Esophagus squamous epithelium (tissue), 5 donors: ENCODE results near the gene SPATS2L. TPM values are rescaled to one million over a fixed set of nuclear protein-coding genes. Genes with fewer than 3 reads are reported as not detected.

Source experiments
- DNase-seq: peaks from one replicate; lab custom pipeline; 2025; lab: John Stamatoyannopoulos, UW
- H3K27ac ChIP-seq, 4 donors: fragments of 200-600 bp; sonication (generic); one replicate each; pipeline ENCODE4 v1.5.1; 2016 to 2019; ENCODE audit warnings: mild to moderate bottlenecking in 1 of 4
- H3K27me3 ChIP-seq, 4 donors: fragments of 200-600 bp; sonication (generic); 1 replicate in 3 of 4; 2 replicates in 1 of 4; pipeline versions ENCODE4 v1.5.1 to v1.6.0; 2017 to 2021; ENCODE audit warnings: antibody characterized with exemption in 1 of 4
- H3K36me3 ChIP-seq, 3 donors: fragments of 200-600 bp; sonication (generic); one replicate each; pipeline ENCODE4 v1.5.1; 2016 to 2019
- H3K4me1 ChIP-seq, 3 donors: fragments of 200-600 bp; sonication (generic); one replicate each; pipeline ENCODE4 v1.5.1; 2017 to 2019
- H3K4me3 ChIP-seq, 4 donors: fragments of 200-600 bp; sonication (generic); 1 replicate in 3 of 4; 2 replicates in 1 of 4; pipeline ENCODE4 v1.5.1; 2016 to 2019; ENCODE audit warnings: mild to moderate bottlenecking in 2 of 4, moderate library complexity in 1 of 4
- H3K9me3 ChIP-seq, 3 donors: fragments of 200-600 bp; sonication (generic); one replicate each; pipeline ENCODE4 v1.5.1; 2016 to 2019
- POLR2A ChIP-seq, 4 donors: fragments of 450-650 bp; IDR thresholded peaks; one replicate each; pipeline ENCODE4 v1.6.1; 2017; ENCODE audit warnings: antibody characterized with exemption in 4 of 4, mild to moderate bottlenecking in 4 of 4, moderate library complexity in 3 of 4
- WGBS, 2 donors: methylation state at CpG; one replicate each; pipeline ENCODE4 v1.1.5; 2018; 5-methylcytosine and 5-hydroxymethylcytosine counted together
- intact Hi-C: fragments of 100-400 bp; cut with DNase I; formaldehyde crosslinking; loops from one replicate; pipeline ENCODE4 v1.15.0; 2022
- total RNA-seq, 4 donors: library from RNA; depleted of rRNA; stranded (reverse); fragments of >200 nt; gene quantifications; one replicate each; pipeline ENCODE4 v1.1.0, GENCODE V29; 2016
- TF ChIP-seq, protein P1 (sequence below), 6 experiments: fragments of 450-650 bp in 4 of 6; fragments of 200-600 bp in 2 of 6; sonication (generic) in 2 of 6; IDR thresholded peaks; one replicate each; pipeline ENCODE4 v1.5.1; 2016 to 2019; ENCODE audit warnings: antibody characterized with exemption in 6 of 6, mild to moderate bottlenecking in 4 of 6, moderate library complexity in 4 of 6
- donor health status: DM: yes; HTN: yes; CAD: no.

Gene SPATS2L
- total RNA-seq, 4 donors from 2014 or later = 53.2 to 91.9 (median 68.3) TPM

DNA sequence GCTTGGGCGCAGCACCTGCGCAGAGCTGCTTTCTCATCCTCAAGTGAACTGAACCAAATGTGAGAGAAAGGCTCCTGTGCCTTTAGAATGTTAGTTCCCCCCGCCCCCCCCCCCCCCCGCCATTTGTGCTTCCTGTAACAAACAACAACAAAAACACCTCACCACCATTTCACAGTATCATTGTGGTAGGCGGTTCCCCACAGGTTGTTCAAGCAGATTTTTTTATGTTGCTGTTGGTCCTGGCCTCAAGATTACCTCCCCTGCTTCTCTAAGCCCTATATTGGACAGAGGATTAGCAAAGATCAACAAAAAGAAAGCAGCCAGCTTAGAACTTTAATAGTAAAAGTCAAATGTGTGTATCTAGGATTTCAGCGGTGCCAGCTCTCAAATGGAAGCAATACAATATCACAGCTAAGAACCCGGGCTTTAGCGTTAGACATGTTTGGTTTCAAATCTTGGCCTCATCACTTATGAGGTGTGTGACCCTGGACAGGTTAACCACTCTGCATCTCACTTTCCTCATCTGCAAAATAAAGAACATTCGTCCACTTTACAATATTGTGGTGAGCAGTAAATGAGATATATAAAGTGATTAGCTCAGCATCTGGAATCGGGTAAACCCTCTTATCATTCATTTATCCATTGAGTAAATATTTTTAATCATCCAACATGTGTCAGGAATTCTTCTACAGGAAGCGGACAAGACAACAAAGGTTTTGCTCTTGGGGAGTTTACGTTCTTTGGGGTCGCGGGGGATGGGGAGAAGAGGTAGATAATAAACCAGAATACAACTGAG, 118.7 kb downstream of the SPATS2L start:
- H3K9me3 ChIP-seq = no peaks in the 10 kb centered on the region
- H3K27me3 ChIP-seq = no peaks in the 10 kb centered on the region
- intact Hi-C loops = no loop called here
- DNase-seq = no peak
- no peak overlapping the region for H3K4me3 ChIP-seq
- no peaks in the 10 kb centered on the region for H3K4me1 ChIP-seq
- H3K36me3 ChIP-seq = peaks cover 0 to 62% (median 8%) of the 10 kb centered on the region in 3 donors
- H3K27ac ChIP-seq = no peak overlapping the region
- no peak for TF ChIP-seq POLR2A (IDR thresholded peaks at IDR 0.05)
- TF ChIP-seq, protein P1, sequence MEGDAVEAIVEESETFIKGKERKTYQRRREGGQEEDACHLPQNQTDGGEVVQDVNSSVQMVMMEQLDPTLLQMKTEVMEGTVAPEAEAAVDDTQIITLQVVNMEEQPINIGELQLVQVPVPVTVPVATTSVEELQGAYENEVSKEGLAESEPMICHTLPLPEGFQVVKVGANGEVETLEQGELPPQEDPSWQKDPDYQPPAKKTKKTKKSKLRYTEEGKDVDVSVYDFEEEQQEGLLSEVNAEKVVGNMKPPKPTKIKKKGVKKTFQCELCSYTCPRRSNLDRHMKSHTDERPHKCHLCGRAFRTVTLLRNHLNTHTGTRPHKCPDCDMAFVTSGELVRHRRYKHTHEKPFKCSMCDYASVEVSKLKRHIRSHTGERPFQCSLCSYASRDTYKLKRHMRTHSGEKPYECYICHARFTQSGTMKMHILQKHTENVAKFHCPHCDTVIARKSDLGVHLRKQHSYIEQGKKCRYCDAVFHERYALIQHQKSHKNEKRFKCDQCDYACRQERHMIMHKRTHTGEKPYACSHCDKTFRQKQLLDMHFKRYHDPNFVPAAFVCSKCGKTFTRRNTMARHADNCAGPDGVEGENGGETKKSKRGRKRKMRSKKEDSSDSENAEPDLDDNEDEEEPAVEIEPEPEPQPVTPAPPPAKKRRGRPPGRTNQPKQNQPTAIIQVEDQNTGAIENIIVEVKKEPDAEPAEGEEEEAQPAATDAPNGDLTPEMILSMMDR (IDR thresholded peaks at IDR 0.05) = no peak
- 64 to 77% methylated on average over 9 to 11 of the region's 14 CpGs for WGBS, 2 donors

GRCh38 chr2:200426754-200427153, 120.3 kb downstream of the SPATS2L start:
- no peaks in the 10 kb centered on the region for H3K4me1 ChIP-seq
- TF ChIP-seq, protein P1 (IDR thresholded peaks at IDR 0.05) = no peak
- TF ChIP-seq POLR2A (IDR thresholded peaks at IDR 0.05) = no peak
- no peaks in the 10 kb centered on the region for H3K27me3 ChIP-seq
- no peaks in the 10 kb centered on the region for H3K9me3 ChIP-seq
- no peak overlapping the region for H3K27ac ChIP-seq
- peaks cover 0 to 59% (median 0%) of the 10 kb centered on the region in 3 donors for H3K36me3 ChIP-seq
- H3K4me3 ChIP-seq = no peak overlapping the region
- intact Hi-C loops = no loop called here
- no peak for DNase-seq
- WGBS, 2 donors = 58 to 82% methylated on average over 1 of the region's 1 CpG

DNA sequence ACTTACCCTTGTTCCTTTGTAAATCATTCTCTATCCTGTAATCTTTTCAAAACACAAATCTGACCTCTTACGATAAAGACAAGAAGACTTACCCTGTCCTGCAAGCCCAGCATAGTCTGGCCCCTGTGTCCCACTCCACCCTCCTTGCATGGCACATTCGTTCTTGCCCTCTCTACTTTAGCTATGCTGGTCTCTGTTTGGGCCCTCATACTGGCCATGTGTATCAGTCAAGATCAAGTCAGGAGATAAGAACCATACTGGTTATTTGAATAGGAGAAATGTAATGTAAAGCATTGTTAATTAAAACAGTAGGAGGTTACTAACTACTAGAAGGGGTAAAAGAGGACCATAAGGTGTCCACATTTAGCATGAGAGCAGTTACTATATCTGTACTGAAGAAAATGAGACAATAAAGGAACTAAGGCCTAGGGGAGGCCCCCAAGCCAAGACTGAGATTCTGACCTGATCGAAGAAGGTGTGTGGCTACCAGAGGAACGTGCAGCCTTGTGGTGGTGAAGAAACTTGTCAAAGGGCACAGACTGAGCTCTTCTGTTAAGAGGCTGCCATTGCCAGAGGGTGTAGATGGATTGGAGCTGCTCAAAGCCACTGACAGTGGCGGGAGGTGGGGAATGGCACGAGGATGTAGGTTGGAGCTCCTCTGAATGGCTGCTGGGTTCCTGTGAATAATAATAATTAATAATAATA, 122.6 kb downstream of the SPATS2L start:
- intact Hi-C loops = no loop called here
- TF ChIP-seq, protein P1 (IDR thresholded peaks at IDR 0.05) = no peak
- TF ChIP-seq POLR2A (IDR thresholded peaks at IDR 0.05) = no peak
- no peak for DNase-seq
- H3K27ac ChIP-seq = no peak overlapping the region
- no peaks in the 10 kb centered on the region for H3K4me1 ChIP-seq
- no peak overlapping the region for H3K4me3 ChIP-seq
- H3K9me3 ChIP-seq = no peaks in the 10 kb centered on the region
- peaks cover 0 to 42% (median 0%) of the 10 kb centered on the region in 3 donors for H3K36me3 ChIP-seq
- WGBS, 2 donors = 90 to 91% methylated on average over 6 of the region's 6 CpGs
- H3K27me3 ChIP-seq = no peaks in the 10 kb centered on the region

- Histone ChIP-seq H3K9me3 (no peaks in the 10 kb centered on the region), H3K27ac (no peak overlapping the region), H3K4me3 (no peak overlapping the region), H3K27me3 (no peaks in the 10 kb centered on the region), H3K36me3 (peaks cover 0 to 36% (median 0%) of the 10 kb centered on the region in 3 donors), H3K4me1 (no peaks in the 10 kb centered on the region)
- no peak for DNase-seq
- intact Hi-C loops = no loop called here
- WGBS, 2 donors = 73 to 100% methylated on average over 1 of the region's 1 CpG
- TF ChIP-seq, protein P1 (IDR thresholded peaks at IDR 0.05) = no peak
- TF ChIP-seq POLR2A (IDR thresholded peaks at IDR 0.05) = no peak
Measured at GRCh38 chr2:200430017-200430416, 123.5 kb downstream of the SPATS2L start.
